Heart left ventricle (tissue), 16 donors: ENCODE data around the gene CENPO. TPM values are rescaled to one million over a fixed set of nuclear protein-coding genes. Genes with fewer than 3 reads are reported as not detected.

Source experiments
- ATAC-seq, 4 donors: fragments of 200-7000 bp; cut with Tn5 transposase; one replicate each; pipeline ENCODE4 v1.9.1; 2020 to 2022; ENCODE audit warnings: moderate library complexity in 4 of 4, mild to moderate bottlenecking in 3 of 4, moderate number of reproducible peaks in 1 of 4
- DNase-seq, 5 donors: peaks; one replicate each; pipeline ENCODE4 v3.0.0-alpha.2; 2020
- H3K27ac ChIP-seq, 12 donors: fragments of 200-600 bp; sonication (generic) in 4 of 12; one replicate each; pipeline versions ENCODE4 v1.5.0 to v1.8.0; 2016 to 2022; ENCODE audit warnings: mild to moderate bottlenecking in 2 of 12
- H3K27me3 ChIP-seq, 9 donors: fragments of 200-600 bp; sonication (generic) in 2 of 9; one replicate each; pipeline versions ENCODE4 v1.5.1 to v1.8.0; 2016 to 2022; ENCODE audit warnings: mild to moderate bottlenecking in 3 of 9
- H3K36me3 ChIP-seq, 9 donors: fragments of 200-600 bp; sonication (generic) in 2 of 9; one replicate each; pipeline versions ENCODE4 v1.5.0 to v1.8.0; 2018 to 2022; ENCODE audit warnings: mild to moderate bottlenecking in 2 of 9
- H3K4me1 ChIP-seq, 12 donors: fragments of 200-600 bp; sonication (generic) in 4 of 12; one replicate each; pipeline versions ENCODE4 v1.5.0 to v1.8.0; 2016 to 2022; ENCODE audit warnings: mild to moderate bottlenecking in 3 of 12
- H3K4me3 ChIP-seq, 12 donors: fragments of 200-600 bp; sonication (generic) in 4 of 12; one replicate each; pipeline versions ENCODE4 v1.5.0 to v1.8.0; 2017 to 2022; ENCODE audit warnings: mild to moderate bottlenecking in 9 of 12, moderate library complexity in 4 of 12
- H3K9me3 ChIP-seq, 12 donors: fragments of 200-600 bp; sonication (generic) in 4 of 12; one replicate each; pipeline versions ENCODE4 v1.5.0 to v1.8.0; 2016 to 2022; ENCODE audit warnings: mild to moderate bottlenecking in 1 of 12
- POLR2A ChIP-seq, 2 donors: fragments of 450-650 bp; IDR thresholded peaks; one replicate each; pipeline ENCODE4 v1.6.1; 2017; ENCODE audit warnings: antibody characterized with exemption in 2 of 2, mild to moderate bottlenecking in 2 of 2, moderate library complexity in 2 of 2
- WGBS, 4 donors: extraction: QIAGEN DNeasy Blood & Tissue Kit in 2 of 4; methylation state at CpG; one replicate each; pipeline versions ENCODE4 v1.1.5 to v1.1.7; 2013 to 2018; 5-methylcytosine and 5-hydroxymethylcytosine counted together
- intact Hi-C, 10 donors: fragments of 100-400 bp; cut with DNase I; formaldehyde crosslinking; loops; one replicate each; pipeline versions ENCODE4 v1.11.1 to v1.14.2; 2022
- polyA plus RNA-seq, 2 donors: library from polyadenylated mRNA; stranded (reverse); fragments of 200-250 nt; gene quantifications; one replicate each; pipeline ENCODE4 v1.2.3, GENCODE V29; 2013
- total RNA-seq, 9 donors: library from RNA; depleted of rRNA in 2 of 9; stranded (reverse); fragments of >200 nt in 2 of 9; fragmentation: NEBNext Ultra II Directional in 3 of 9; extraction: Animal tissue kit (Norgen Biotek cat#: 25700) in 3 of 9; gene quantifications; one replicate each; pipeline versions ENCODE4 v1.1.0 to v1.2.4, GENCODE V29; 2016 to 2023
- TF ChIP-seq, protein P1 (sequence below), 12 donors: fragments of 200-600 bp; sonication (generic) in 4 of 12; IDR thresholded peaks; one replicate each; pipeline versions ENCODE4 v1.5.0 to v1.8.0; 2018 to 2022; ENCODE audit warnings: antibody characterized with exemption in 12 of 12, mild to moderate bottlenecking in 5 of 12
- donor health status: ischemic (EF 13 %, LVEDD 7.1; RV severe dilation, severe dysfunction).
- donor health status: healthy with polysubstance abuse.
- donor health status: DM: no; HTN: yes; CAD: no.
- donor health status: DM: no; HTN: no; CAD: no.
- donor health status: ischemic (EF 25% LVEDD 6.9; RV normal size, moderate dysfunction).
- donor health status: ischemic (EF 25% LVEDD 5.7; RV mildly dilated, moderate dysfunction).
- donor health status: healthy.
- donor health status: DM: yes; HTN: yes; CAD: no.
- donor health status: ischemic (EF 35%, LVEDD 5.7; RV mildly dilated, moderate dysfunction).
- donor health status: nonischemic (EF 11% LVEDD 7.7; RV severe dilation, severe dysfunction).
- donor health status: DM: yes; HTN: yes; CAD: no.
- donor health status: PGD.
- donor health status: ischemic (EF 29% LVEDD 5.4; RV normal size, mild dysfunction).
- donor health status: nonischemic (EF 23%, LVEDD 6.1; RV moderate dilation, normal function).

CENPO gene
- total and polyA plus RNA-seq, 11 donors: 1.5 to 9.2 (median 2.4) TPM

DNA sequence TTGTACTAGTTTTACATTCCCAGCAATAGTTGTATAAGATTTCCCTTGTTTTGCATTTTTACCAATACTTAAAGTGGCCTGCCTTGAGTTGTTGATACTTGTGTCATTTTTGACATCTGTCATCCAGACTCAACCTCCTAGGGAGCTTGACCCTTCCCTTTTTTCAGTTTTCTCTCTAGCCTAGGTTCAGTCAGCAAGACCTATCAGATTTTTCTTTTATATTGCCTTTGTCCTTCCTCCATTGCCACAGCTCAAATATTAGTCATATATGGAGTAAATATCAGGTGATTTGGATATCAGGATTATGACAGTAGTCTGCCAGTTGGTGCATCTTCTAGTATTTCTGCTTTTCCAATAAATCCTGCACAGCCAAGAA lies 13.4 kb downstream of the CENPO start:
- Histone ChIP-seq H3K27ac (no peak overlapping the region), H3K27me3 (no peaks in the 10 kb centered on the region), H3K4me1 (no peaks in the 10 kb centered on the region), H3K4me3 (no peak overlapping the region), H3K9me3 (peaks cover 0 to 17% (median 0%) of the 10 kb centered on the region in 12 donors), H3K36me3 (no peaks in the 10 kb centered on the region)
- DNase-seq: no peak
- intact Hi-C loops: no loop called here
- TF ChIP-seq, protein P1, sequence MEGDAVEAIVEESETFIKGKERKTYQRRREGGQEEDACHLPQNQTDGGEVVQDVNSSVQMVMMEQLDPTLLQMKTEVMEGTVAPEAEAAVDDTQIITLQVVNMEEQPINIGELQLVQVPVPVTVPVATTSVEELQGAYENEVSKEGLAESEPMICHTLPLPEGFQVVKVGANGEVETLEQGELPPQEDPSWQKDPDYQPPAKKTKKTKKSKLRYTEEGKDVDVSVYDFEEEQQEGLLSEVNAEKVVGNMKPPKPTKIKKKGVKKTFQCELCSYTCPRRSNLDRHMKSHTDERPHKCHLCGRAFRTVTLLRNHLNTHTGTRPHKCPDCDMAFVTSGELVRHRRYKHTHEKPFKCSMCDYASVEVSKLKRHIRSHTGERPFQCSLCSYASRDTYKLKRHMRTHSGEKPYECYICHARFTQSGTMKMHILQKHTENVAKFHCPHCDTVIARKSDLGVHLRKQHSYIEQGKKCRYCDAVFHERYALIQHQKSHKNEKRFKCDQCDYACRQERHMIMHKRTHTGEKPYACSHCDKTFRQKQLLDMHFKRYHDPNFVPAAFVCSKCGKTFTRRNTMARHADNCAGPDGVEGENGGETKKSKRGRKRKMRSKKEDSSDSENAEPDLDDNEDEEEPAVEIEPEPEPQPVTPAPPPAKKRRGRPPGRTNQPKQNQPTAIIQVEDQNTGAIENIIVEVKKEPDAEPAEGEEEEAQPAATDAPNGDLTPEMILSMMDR (IDR thresholded peaks at IDR 0.05): no peak
- TF ChIP-seq POLR2A (IDR thresholded peaks at IDR 0.05): no peak
- no peak for ATAC-seq

DNA sequence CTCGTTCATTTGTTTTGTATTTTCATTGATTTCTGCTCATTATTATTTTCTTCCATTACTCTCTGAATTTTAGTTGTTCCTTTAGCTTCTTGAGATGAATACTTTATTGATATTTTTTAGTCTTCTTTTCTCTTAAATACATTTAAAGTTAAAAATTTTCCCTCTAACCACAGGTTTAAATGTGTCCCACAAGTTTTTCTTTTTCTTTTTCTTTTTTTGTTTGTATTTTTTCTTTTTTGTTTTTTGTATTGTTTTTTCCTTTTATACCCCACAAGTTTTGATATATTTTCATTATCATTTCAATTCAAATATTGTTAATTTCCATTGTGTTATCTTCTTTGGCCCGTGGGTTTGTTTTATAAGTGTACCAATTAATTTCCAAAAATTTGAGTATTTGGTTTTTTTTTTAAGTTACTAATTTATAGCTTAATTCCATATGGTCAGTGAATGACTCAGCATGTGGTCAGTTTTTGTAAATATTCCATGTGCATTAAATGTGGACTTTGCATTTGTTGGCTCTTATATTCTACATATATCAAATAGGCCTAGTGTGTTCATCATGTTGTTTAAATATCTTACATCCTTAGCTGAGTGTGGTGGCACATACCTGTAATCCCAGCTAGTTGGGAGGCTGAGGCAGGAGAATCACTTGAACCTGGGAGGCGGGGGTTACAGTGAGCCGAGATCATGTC lies 16.2 kb downstream of the CENPO start:
- WGBS, 4 donors: 89 to 94% (median 89%) methylated on average over 4 of the region's 4 CpGs
- no peak for ATAC-seq
- intact Hi-C loops: no loop called here

DNA sequence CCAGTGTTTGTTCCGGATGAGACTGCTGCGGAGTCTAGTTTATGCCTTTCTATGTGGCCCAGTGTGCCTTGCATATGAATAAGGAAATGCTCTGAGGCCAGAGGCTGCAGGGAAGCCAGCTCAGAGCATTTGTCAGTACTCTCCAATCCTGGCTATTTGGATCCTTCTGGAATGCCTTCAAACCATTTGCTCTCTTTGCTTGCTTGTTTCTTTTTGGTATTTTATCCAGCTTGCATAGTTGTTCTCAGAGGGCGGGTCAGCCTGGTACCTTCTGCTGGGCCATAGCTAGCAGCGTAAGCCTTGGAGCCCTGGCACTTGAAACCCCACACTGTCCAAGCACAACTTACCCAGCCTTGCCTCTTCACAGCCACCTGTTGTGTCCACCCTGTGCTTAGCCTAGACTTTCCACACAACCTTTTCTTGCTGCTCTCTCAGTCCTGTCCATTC lies 20.5 kb downstream of the CENPO start:
- ATAC-seq: peak in 1 of 4 donors; percentile 36
- 94 to 98% (median 97%) methylated on average over 4 of the region's 4 CpGs for WGBS, 4 donors
- no peaks in the 10 kb centered on the region for H3K27me3 ChIP-seq

More for the DNA sequence above, 16.2 kb downstream of the CENPO start:
- no peaks in the 10 kb centered on the region for H3K27me3 ChIP-seq
- no peak overlapping the region for H3K4me3 ChIP-seq
- H3K27ac ChIP-seq: no peak overlapping the region
- H3K9me3 ChIP-seq: peaks cover 0 to 15% (median 0%) of the 10 kb centered on the region in 12 donors
- no peak for TF ChIP-seq POLR2A (IDR thresholded peaks at IDR 0.05)
- TF ChIP-seq, protein P1 (IDR thresholded peaks at IDR 0.05): no peak
- no peak for DNase-seq
- H3K36me3 ChIP-seq: no peaks in the 10 kb centered on the region
- no peaks in the 10 kb centered on the region for H3K4me1 ChIP-seq

DNA sequence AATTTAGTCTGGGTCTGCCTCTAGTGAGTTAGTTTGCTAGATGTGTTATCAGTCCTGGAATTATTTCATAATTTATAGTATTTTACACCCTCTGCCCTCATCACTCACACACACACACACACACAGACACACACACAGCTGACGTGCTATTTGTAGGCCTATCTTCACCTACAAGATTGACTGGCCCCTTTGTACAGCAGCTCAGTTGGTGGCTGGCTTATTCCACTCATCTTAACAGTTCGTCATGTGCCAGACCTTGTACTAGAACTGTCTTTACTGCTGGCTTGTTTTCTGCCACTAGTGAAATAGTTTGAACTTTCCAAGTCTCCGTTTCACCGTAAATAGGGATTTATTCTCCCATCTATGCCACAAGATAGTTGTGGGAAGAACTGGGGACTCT lies 21.3 kb downstream of the CENPO start:
- no peak overlapping the region for H3K27ac ChIP-seq
- intact Hi-C loops: no loop called here
- peaks cover 0 to 8% (median 0%) of the 10 kb centered on the region in 12 donors for H3K4me1 ChIP-seq
- H3K27me3 ChIP-seq: no peaks in the 10 kb centered on the region
- H3K36me3 ChIP-seq: peaks cover 0 to 46% (median 8%) of the 10 kb centered on the region in 9 donors
- DNase-seq: no peak
- ATAC-seq: peak in 1 of 4 donors; percentile 57
- H3K4me3 ChIP-seq: no peak overlapping the region
- TF ChIP-seq, protein P1 (IDR thresholded peaks at IDR 0.05): no peak
- no peak for TF ChIP-seq POLR2A (IDR thresholded peaks at IDR 0.05)
- WGBS, 4 donors: 75 to 84% (median 80%) methylated on average over 4 of the region's 4 CpGs
- H3K9me3 ChIP-seq: no peaks in the 10 kb centered on the region

More for the DNA sequence above, 20.5 kb downstream of the CENPO start:
- intact Hi-C loops: no loop called here
- TF ChIP-seq, protein P1 (IDR thresholded peaks at IDR 0.05): no peak
- DNase-seq: no peak
- H3K36me3 ChIP-seq: peaks cover 0 to 38% (median under 1%) of the 10 kb centered on the region in 9 donors
- H3K4me1 ChIP-seq: peaks cover 0 to 3% (median 0%) of the 10 kb centered on the region in 12 donors
- no peak overlapping the region for H3K27ac ChIP-seq
- no peaks in the 10 kb centered on the region for H3K9me3 ChIP-seq
- no peak overlapping the region for H3K4me3 ChIP-seq
